ENCODE data around the gene EGFR. TPM values are rescaled to one million over a fixed set of nuclear protein-coding genes. Genes with fewer than 3 reads are reported as not detected.
A peak's percentile ranks its signal among the peaks of the same experiment; 100 is the strongest.

Gene EGFR
- total RNA-seq, 1 donor from 2014 or later = 6.1 TPM

DNA sequence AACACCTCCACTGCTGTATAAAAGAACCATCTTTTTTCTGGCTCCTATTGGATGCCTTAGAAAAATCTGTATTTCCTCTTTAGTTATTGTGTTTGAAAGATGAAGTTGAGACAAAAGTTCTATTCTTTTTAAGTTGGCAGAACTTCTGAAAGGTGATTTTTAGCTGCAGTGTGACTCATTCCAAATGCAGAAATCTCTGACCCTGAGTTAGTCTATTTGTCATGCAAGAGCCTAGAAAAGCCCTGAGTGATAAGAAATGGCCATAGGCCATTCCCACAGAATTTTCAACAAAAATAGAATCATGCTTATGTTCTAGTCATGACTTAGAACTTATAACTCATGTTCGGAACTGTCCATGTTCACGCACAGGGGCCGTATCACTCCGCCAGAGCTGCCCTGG is 89.1 kb downstream of the EGFR start:
- DNase-seq = no peak
- Histone ChIP-seq H3K4me3 (no peak overlapping the region), H3K36me3 (no peaks in the 10 kb centered on the region), H3K4me1 (peaks cover 25% of the 10 kb centered on the region), H3K27ac (replicated peaks) (no peak overlapping the region), H3K9me3 (replicated peaks) (no peaks in the 10 kb centered on the region), H3K27me3 (ENCODE audit: low read depth) (no peaks in the 10 kb centered on the region)
- TF ChIP-seq, protein P1, sequence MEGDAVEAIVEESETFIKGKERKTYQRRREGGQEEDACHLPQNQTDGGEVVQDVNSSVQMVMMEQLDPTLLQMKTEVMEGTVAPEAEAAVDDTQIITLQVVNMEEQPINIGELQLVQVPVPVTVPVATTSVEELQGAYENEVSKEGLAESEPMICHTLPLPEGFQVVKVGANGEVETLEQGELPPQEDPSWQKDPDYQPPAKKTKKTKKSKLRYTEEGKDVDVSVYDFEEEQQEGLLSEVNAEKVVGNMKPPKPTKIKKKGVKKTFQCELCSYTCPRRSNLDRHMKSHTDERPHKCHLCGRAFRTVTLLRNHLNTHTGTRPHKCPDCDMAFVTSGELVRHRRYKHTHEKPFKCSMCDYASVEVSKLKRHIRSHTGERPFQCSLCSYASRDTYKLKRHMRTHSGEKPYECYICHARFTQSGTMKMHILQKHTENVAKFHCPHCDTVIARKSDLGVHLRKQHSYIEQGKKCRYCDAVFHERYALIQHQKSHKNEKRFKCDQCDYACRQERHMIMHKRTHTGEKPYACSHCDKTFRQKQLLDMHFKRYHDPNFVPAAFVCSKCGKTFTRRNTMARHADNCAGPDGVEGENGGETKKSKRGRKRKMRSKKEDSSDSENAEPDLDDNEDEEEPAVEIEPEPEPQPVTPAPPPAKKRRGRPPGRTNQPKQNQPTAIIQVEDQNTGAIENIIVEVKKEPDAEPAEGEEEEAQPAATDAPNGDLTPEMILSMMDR (IDR thresholded peaks at IDR 0.05; ENCODE audit: borderline replicate concordance) = no peak
- intact Hi-C loops (cut with micrococcal nuclease) = no loop called here

DNA sequence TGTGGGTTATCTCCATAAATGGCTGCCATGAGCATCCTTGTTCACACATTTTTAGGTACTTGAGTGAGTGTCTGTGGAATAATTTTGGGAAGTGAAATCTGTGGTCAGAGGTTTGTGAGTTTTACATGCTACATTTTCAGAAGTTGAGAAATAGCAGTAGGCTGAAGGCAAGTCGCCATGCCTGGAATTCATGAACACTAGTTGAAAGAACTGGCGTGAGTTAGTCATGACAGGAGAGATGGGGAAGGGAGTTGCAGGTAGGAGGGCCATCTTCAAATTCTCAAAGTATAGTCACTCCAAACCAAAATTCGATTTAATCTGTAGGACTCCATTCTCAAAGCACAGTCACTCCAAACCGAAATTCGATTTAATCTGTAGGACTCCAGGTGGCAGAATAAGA is 89.6 kb downstream of the EGFR start:
- no peak for DNase-seq
- intact Hi-C loops (cut with micrococcal nuclease) = no loop called here

DNA sequence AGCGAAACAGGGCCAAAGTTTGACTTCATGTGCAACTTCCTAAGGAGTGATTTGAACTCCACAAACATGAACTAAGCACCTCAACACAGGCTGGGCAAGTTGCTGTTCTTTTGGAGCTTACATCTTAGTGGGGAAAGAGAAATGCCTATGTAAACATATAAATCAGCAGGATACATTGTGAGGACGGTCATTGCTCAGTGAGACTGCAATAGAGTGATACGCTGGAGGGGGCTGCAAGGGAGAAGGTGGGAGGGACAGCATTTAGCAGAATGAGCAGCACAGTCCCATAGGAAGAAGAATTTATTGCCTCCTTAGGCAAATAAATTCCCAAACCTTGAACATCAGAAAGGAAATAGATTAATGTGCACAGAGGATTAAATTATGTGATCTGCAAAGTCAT is 90.0 kb downstream of the EGFR start:
- no peaks in the 10 kb centered on the region for H3K27me3 ChIP-seq (ENCODE audit: low read depth)
- no peak overlapping the region for H3K27ac ChIP-seq (replicated peaks)
- no peak for DNase-seq
- H3K36me3 ChIP-seq = no peaks in the 10 kb centered on the region
- H3K4me3 ChIP-seq = no peak overlapping the region
- no peaks in the 10 kb centered on the region for H3K9me3 ChIP-seq (replicated peaks)
- TF ChIP-seq, protein P1 (IDR thresholded peaks at IDR 0.05; ENCODE audit: borderline replicate concordance) = no peak
- H3K4me1 ChIP-seq = peaks cover 25% of the 10 kb centered on the region
- intact Hi-C loops (cut with micrococcal nuclease) = no loop called here

More for the DNA sequence above, 89.6 kb downstream of the EGFR start:
- TF ChIP-seq, protein P1 (IDR thresholded peaks at IDR 0.05; ENCODE audit: borderline replicate concordance) = no peak
- no peaks in the 10 kb centered on the region for H3K36me3 ChIP-seq
- no peak overlapping the region for H3K27ac ChIP-seq (replicated peaks)
- no peaks in the 10 kb centered on the region for H3K9me3 ChIP-seq (replicated peaks)
- no peak overlapping the region for H3K4me3 ChIP-seq
- no peaks in the 10 kb centered on the region for H3K27me3 ChIP-seq (ENCODE audit: low read depth)
- H3K4me1 ChIP-seq = peaks cover 25% of the 10 kb centered on the region

DNA sequence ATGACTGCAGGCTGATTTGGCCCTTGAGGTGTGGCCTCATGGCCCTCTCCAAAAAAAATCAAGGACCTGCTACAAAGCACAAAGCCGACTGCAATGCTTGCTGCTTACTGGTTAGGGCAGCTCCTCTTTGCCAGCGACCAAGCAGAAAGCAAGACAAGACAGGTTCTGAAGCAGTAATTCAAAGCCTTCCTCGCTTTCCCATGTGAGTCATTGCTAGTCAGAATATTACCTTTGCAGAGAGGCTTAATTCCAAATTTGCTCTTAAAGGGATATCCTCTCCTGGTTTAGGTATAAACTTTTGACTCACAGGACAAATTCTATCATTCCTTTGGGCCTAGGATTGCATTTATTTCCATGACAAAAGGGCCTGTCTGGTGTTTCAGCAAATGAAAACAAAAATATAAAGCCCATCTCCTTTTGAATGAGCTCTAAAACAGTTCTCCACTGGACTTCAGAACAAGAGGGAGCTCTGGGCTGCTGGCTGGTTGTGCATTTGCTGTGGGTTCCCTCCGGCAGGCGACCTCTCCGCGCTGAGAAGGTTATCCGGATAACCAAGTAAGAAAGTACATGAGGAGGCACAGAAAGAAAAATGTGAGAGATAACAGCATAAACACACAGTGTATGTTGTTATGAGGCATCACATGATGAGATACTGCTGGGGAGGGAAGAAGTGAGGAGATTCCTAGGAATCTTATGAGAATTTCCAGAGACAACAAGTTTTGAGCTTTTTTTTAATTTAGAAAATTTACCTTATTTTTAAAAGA is 90.8 kb downstream of the EGFR start:
- intact Hi-C loops (cut with micrococcal nuclease) = no loop called here
- no peaks in the 10 kb centered on the region for H3K27me3 ChIP-seq (ENCODE audit: low read depth)
- H3K4me3 ChIP-seq = no peak overlapping the region
- H3K27ac ChIP-seq (replicated peaks) = no peak overlapping the region
- TF ChIP-seq, protein P1 (IDR thresholded peaks at IDR 0.05; ENCODE audit: borderline replicate concordance) = no peak
- H3K4me1 ChIP-seq = peaks cover 25% of the 10 kb centered on the region
- no peaks in the 10 kb centered on the region for H3K36me3 ChIP-seq
- DNase-seq = no peak
- no peaks in the 10 kb centered on the region for H3K9me3 ChIP-seq (replicated peaks)

DNA sequence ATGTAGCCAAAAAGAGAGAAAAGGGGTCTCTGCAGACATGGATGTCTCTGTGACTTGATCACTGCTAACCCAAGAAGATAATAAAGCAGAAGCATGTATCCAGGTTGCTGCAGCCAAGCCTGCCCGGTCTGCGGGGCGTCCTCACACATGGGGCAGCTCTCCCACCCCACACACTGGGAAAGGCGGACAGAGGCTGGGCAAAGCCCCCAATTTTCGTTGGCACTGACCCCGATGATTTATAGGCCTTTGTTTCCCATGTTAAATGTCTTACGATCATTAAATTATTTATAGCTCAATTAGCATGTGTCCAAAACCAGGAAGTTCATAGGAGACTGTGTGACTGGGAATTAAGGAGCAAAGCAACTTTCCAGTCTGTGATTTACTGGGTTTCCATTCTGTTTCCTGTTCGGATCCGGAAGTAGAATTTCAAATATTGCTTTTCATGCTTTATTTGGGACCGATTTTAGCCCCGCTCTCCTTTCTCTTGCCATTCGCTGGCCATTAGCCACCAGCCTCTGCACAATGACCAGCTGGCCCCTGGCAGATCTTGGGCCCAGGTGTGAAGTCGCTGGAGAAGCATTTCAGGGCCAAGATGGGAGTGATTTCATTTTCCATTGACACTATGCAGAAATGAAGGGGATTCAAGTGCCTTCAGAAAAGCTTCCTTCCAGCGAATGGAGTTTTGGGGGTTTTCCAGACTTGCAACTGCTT is 91.6 kb downstream of the EGFR start:
- H3K9me3 ChIP-seq (replicated peaks) = no peaks in the 10 kb centered on the region
- no peaks in the 10 kb centered on the region for H3K36me3 ChIP-seq
- intact Hi-C loops (cut with micrococcal nuclease) = no loop called here
- H3K4me3 ChIP-seq = no peak overlapping the region
- TF ChIP-seq, protein P1 (IDR thresholded peaks at IDR 0.05; ENCODE audit: borderline replicate concordance) = no peak
- peak overlapping the region; percentile 15 for H3K27ac ChIP-seq (replicated peaks)
- peaks cover 25% of the 10 kb centered on the region for H3K4me1 ChIP-seq
- H3K27me3 ChIP-seq (ENCODE audit: low read depth) = no peaks in the 10 kb centered on the region
- no peak for DNase-seq

Measured in left ventricle myocardium inferior (tissue), 1 donor.